HEK293 (cell line): Measurements from ENCODE around the gene ZBTB18.

Source experiments
- CTCF ChIA-PET: fragments of 350-600 bp; formaldehyde crosslinking; extraction: SDS; loops from one replicate; lab custom pipeline; 2021; ENCODE audit warnings: antibody characterized with exemption; lab: Yijun Ruan, JAX
- POLR2A ChIA-PET: fragments of 300-600 bp; formaldehyde crosslinking; extraction: SDS; loops from one replicate; lab custom pipeline; 2020; ENCODE audit warnings: antibody characterized with exemption, inconsistent platforms; lab: Yijun Ruan, JAX
- H3K27ac ChIP-seq: fragments of 200-500 bp; sonication (Bioruptor generic); 2 replicates; pipeline ENCODE4 v1.5.1; 2014; ENCODE audit warnings: low read depth, low read length, control low read depth, inconsistent platforms; ENCODE audit errors: extremely low read depth
- H3K36me3 ChIP-seq, 2 experiments: fragments of 200-500 bp in 1 of 2; sonication (Bioruptor generic) in 1 of 2; 1 replicate in 1 of 2; 2 replicates in 1 of 2; pipeline ENCODE4 v1.5.1; 2014 to 2017; ENCODE audit warnings: inconsistent platforms in 2 of 2, low read length in 2 of 2; ENCODE audit not compliant: control insufficient read depth in 2 of 2, insufficient read depth in 1 of 2
- H3K4me1 ChIP-seq: fragments of 200-500 bp; sonication (Bioruptor generic); 2 replicates; pipeline ENCODE4 v1.5.1; 2014; ENCODE audit warnings: mild to moderate bottlenecking, low read length, inconsistent platforms; ENCODE audit not compliant: control insufficient read depth, insufficient read depth
- H3K4me3 ChIP-seq: 2 replicates; pipeline ENCODE4 v1.5.1; 2011; ENCODE audit warnings: low read depth, mild to moderate bottlenecking, control low read depth, low read length, moderate library complexity
- H3K9me3 ChIP-seq: fragments of 200-500 bp; sonication (Bioruptor generic); 2 replicates; pipeline ENCODE4 v1.5.1; 2014; ENCODE audit warnings: low read depth, low read length, inconsistent platforms; ENCODE audit not compliant: control insufficient read depth, insufficient read depth
- GLIS2 ChIP-seq: fragments of 450-650 bp; formaldehyde crosslinking; IDR thresholded peaks from 2 replicates; pipeline ENCODE4 v1.5.1; 2016; ENCODE audit warnings: missing biosample characterization, missing genetic modification characterization
- KLF9 ChIP-seq: fragments of 450-650 bp; formaldehyde crosslinking; IDR thresholded peaks from 2 replicates; pipeline ENCODE4 v1.5.1; 2016; ENCODE audit warnings: missing biosample characterization, missing genetic modification characterization, low read depth
- REPIN1 ChIP-seq: fragments of 450-650 bp; formaldehyde crosslinking; IDR thresholded peaks from 2 replicates; pipeline ENCODE4 v1.5.1; 2017; ENCODE audit warnings: missing biosample characterization, missing genetic modification characterization, low read depth
- ZIC2 ChIP-seq: fragments of 450-650 bp; formaldehyde crosslinking; IDR thresholded peaks from 2 replicates; pipeline ENCODE4 v1.5.1; 2016; ENCODE audit warnings: missing biosample characterization, missing genetic modification characterization
- ZNF133 ChIP-seq: fragments of 450-650 bp; formaldehyde crosslinking; IDR thresholded peaks from 2 replicates; pipeline ENCODE4 v1.5.1; 2016; ENCODE audit warnings: missing biosample characterization, missing genetic modification characterization
- ZNF292 ChIP-seq: fragments of 450-650 bp; formaldehyde crosslinking; IDR thresholded peaks from 2 replicates; pipeline ENCODE4 v1.5.1; 2016; ENCODE audit warnings: low read depth, missing biosample characterization, missing genetic modification characterization, borderline replicate concordance
- ZNF302 ChIP-seq: fragments of 450-650 bp; formaldehyde crosslinking; IDR thresholded peaks from 2 replicates; pipeline ENCODE4 v1.5.1; 2016; ENCODE audit warnings: missing biosample characterization, missing genetic modification characterization, low read depth
- ZNF324 ChIP-seq: fragments of 450-650 bp; formaldehyde crosslinking; IDR thresholded peaks from 2 replicates; pipeline ENCODE4 v1.5.1; 2016; ENCODE audit warnings: missing biosample characterization, missing genetic modification characterization
- ZNF362 ChIP-seq: fragments of 450-650 bp; formaldehyde crosslinking; IDR thresholded peaks from 2 replicates; pipeline ENCODE4 v1.5.1; 2016; ENCODE audit warnings: missing biosample characterization, missing genetic modification characterization
- ZNF670 ChIP-seq: fragments of 450-650 bp; formaldehyde crosslinking; IDR thresholded peaks from 2 replicates; pipeline ENCODE4 v1.5.1; 2016; ENCODE audit warnings: missing biosample characterization, missing genetic modification characterization, low read depth
- TF ChIP-seq, protein P1 (sequence below): fragments of 450-650 bp; formaldehyde crosslinking; conservative IDR thresholded peaks from 2 replicates; pipeline ENCODE4 v1.5.1; 2016; ENCODE audit warnings: low read depth, missing biosample characterization, missing genetic modification characterization
- TF ChIP-seq, protein P2 (sequence below): fragments of 450-650 bp; formaldehyde crosslinking; IDR thresholded peaks from 2 replicates; pipeline ENCODE4 v1.5.1; 2016; ENCODE audit warnings: missing biosample characterization, missing genetic modification characterization
- TF ChIP-seq, protein P3 (sequence below): fragments of 450-650 bp; formaldehyde crosslinking; IDR thresholded peaks from 2 replicates; pipeline ENCODE4 v1.5.1; 2016; ENCODE audit warnings: missing biosample characterization, missing genetic modification characterization

The ZBTB18 gene

GRCh38 chr1:244066954-244067716 is 16.1 kb downstream of the ZBTB18 start:
- ChIA-PET CTCF (interaction anchor here (0.8 kb wide), 1 partner anchor 106 kb away, joined by 3 read pairs; no protein-coding TSS in a partner anchor), POLR2A (interaction anchor here (0.6 kb wide), 1 partner anchor 19 kb away, joined by 3 read pairs; no protein-coding TSS in a partner anchor)
- TF ChIP-seq, protein P1, sequence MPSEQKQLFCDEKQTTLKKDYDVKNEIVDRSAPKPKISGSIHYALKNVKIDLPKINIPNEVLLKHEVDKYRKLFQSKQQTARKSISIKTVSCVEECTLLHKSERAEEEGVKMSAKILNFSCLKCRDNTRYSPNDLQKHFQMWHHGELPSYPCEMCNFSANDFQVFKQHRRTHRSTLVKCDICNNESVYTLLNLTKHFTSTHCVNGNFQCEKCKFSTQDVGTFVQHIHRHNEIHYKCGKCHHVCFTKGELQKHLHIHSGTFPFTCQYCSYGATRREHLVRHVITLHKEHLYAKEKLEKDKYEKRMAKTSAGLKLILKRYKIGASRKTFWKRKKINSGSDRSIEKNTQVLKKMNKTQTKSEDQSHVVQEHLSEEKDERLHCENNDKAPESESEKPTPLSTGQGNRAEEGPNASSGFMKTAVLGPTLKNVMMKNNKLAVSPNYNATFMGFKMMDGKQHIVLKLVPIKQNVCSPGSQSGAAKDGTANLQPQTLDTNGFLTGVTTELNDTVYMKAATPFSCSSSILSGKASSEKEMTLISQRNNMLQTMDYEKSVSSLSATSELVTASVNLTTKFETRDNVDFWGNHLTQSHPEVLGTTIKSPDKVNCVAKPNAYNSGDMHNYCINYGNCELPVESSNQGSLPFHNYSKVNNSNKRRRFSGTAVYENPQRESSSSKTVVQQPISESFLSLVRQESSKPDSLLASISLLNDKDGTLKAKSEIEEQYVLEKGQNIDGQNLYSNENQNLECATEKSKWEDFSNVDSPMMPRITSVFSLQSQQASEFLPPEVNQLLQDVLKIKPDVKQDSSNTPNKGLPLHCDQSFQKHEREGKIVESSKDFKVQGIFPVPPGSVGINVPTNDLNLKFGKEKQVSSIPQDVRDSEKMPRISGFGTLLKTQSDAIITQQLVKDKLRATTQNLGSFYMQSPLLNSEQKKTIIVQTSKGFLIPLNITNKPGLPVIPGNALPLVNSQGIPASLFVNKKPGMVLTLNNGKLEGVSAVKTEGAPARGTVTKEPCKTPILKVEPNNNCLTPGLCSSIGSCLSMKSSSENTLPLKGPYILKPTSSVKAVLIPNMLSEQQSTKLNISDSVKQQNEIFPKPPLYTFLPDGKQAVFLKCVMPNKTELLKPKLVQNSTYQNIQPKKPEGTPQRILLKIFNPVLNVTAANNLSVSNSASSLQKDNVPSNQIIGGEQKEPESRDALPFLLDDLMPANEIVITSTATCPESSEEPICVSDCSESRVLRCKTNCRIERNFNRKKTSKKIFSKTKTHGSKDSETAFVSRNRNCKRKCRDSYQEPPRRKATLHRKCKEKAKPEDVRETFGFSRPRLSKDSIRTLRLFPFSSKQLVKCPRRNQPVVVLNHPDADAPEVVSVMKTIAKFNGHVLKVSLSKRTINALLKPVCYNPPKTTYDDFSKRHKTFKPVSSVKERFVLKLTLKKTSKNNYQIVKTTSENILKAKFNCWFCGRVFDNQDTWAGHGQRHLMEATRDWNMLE (tag by site-specific recombination) = no peak
- no peak for TF ChIP-seq ZNF292 (tag by site-specific recombination)
- no peak for TF ChIP-seq ZIC2 (tag by site-specific recombination)
- no peak for TF ChIP-seq REPIN1 (tag by site-specific recombination)
- no peak for TF ChIP-seq ZNF133 (tag by site-specific recombination)
- no peak for TF ChIP-seq ZNF302 (tag by site-specific recombination)
- no peak for TF ChIP-seq GLIS2 (tag by site-specific recombination)
- TF ChIP-seq, protein P2, sequence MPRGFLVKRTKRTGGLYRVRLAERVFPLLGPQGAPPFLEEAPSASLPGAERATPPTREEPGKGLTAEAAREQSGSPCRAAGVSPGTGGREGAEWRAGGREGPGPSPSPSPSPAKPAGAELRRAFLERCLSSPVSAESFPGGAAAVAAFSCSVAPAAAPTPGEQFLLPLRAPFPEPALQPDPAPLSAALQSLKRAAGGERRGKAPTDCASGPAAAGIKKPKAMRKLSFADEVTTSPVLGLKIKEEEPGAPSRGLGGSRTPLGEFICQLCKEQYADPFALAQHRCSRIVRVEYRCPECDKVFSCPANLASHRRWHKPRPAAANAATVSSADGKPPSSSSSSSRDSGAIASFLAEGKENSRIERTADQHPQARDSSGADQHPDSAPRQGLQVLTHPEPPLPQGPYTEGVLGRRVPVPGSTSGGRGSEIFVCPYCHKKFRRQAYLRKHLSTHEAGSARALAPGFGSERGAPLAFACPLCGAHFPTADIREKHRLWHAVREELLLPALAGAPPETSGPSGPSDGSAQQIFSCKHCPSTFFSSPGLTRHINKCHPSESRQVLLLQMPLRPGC (tag by site-specific recombination) = no peak
- no peak for TF ChIP-seq ZNF362 (tag by site-specific recombination)
- TF ChIP-seq, protein P3, sequence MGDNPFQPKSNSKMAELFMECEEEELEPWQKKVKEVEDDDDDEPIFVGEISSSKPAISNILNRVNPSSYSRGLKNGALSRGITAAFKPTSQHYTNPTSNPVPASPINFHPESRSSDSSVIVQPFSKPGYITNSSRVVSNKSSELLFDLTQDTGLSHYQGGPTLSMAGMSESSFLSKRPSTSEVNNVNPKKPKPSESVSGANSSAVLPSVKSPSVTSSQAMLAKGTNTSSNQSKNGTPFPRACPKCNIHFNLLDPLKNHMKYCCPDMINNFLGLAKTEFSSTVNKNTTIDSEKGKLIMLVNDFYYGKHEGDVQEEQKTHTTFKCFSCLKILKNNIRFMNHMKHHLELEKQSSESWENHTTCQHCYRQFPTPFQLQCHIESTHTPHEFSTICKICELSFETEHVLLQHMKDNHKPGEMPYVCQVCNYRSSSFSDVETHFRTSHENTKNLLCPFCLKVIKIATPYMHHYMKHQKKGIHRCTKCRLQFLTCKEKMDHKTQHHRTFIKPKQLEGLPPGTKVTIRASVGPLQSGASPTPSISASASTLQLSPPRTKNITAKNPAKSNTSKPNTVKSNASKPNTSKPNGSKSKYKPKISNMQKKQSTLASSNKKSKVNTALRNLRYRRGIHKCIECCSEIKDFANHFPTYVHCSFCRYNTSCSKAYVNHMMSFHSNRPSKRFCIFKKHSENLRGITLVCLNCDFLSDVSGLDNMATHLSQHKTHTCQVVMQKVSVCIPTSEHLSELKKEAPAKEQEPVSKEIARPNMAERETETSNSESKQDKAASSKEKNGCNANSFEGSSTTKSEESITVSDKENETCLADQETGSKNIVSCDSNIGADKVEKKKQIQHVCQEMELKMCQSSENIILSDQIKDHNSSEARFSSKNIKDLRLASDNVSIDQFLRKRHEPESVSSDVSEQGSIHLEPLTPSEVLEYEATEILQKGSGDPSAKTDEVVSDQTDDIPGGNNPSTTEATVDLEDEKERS (tag by site-specific recombination) = no peak
- no peak overlapping the region for H3K27ac ChIP-seq
- H3K9me3 ChIP-seq = no peaks in the 10 kb centered on the region
- no peaks in the 10 kb centered on the region for H3K36me3 ChIP-seq
- H3K4me1 ChIP-seq = no peaks in the 10 kb centered on the region
- H3K4me3 ChIP-seq = no peak overlapping the region

- CTCF ChIA-PET = no interaction called here
- H3K9me3 ChIP-seq = no peaks in the 10 kb centered on the region
- no peak overlapping the region for H3K4me3 ChIP-seq
- H3K36me3 ChIP-seq = no peaks in the 10 kb centered on the region
- H3K4me1 ChIP-seq = no peaks in the 10 kb centered on the region
- no peak for TF ChIP-seq KLF9 (tag by site-specific recombination)
- no peak for TF ChIP-seq ZNF670 (tag by site-specific recombination)
- TF ChIP-seq ZNF324 = no peak
- TF ChIP-seq, all 188 proteins: peak for 0
- POLR2A ChIA-PET = interaction anchor here (0.6 kb wide), 1 partner anchor 20 kb away, joined by 3 read pairs; no protein-coding TSS in a partner anchor
- H3K27ac ChIP-seq = no peak overlapping the region
Observed at GRCh38 chr1:244067893-244068292, 16.8 kb downstream of the ZBTB18 start.
